Pancreas (tissue), 10 donors: ENCODE results near the gene TGM1. TPM values are rescaled to one million over a fixed set of nuclear protein-coding genes. Genes with fewer than 3 reads are reported as not detected.

Source experiments
- ATAC-seq, 4 donors: fragments of 200-7000 bp; cut with Tn5 transposase; one replicate each; pipeline versions ENCODE4 v1.8.0 to v1.9.1; 2020; ENCODE audit warnings: mild to moderate bottlenecking in 4 of 4, moderate library complexity in 4 of 4
- DNase-seq, 6 donors: peaks; one replicate each; pipeline ENCODE4 v3.0.0-alpha.2; 2020
- FAIRE-seq: peaks from 2 replicates; lab custom pipeline; 2012; peaks lifted over from hg19 to GRCh38; lab: Jason Lieb, UNC
- H3K27ac ChIP-seq, 4 donors: fragments of 200-600 bp; sonication (generic); 1 replicate in 3 of 4; 2 replicates in 1 of 4; pipeline versions ENCODE4 v1.5.0 to v1.8.0; 2020
- H3K27me3 ChIP-seq, 4 donors: fragments of 200-600 bp; one replicate each; pipeline ENCODE4 v1.8.0; 2021
- H3K36me3 ChIP-seq, 3 donors: fragments of 200-600 bp; sonication (generic) in 1 of 3; one replicate each; pipeline versions ENCODE4 v1.5.0 to v1.8.0; 2020 to 2021
- H3K4me1 ChIP-seq, 3 donors: fragments of 200-600 bp; one replicate each; pipeline ENCODE4 v1.8.0; 2021
- H3K4me3 ChIP-seq, 4 donors: fragments of 200-600 bp; sonication (generic) in 2 of 4; one replicate each; pipeline versions ENCODE4 v1.5.0 to v1.8.0; 2020 to 2021
- H3K9me3 ChIP-seq, 4 donors: fragments of 200-600 bp; one replicate each; pipeline ENCODE4 v1.8.0; 2021
- WGBS, 2 donors: extraction: QIAGEN DNeasy Blood & Tissue Kit; methylation state at CpG; one replicate each; pipeline ENCODE4 v1.1.7; 2013; 5-methylcytosine and 5-hydroxymethylcytosine counted together
- intact Hi-C, 3 donors: fragments of 100-400 bp; cut with DNase I; formaldehyde crosslinking; loops; one replicate each; pipeline versions ENCODE4 v1.11.1 to v1.14.2; 2022
- polyA plus RNA-seq, 2 donors: library from polyadenylated mRNA; stranded (reverse); fragments of 200-250 nt; gene quantifications; one replicate each; pipeline ENCODE4 v1.2.3, GENCODE V29; 2013
- total RNA-seq, 6 donors: library from RNA; stranded (reverse); fragmentation: NEBNext Ultra II Directional in 4 of 6; extraction: Animal tissue kit (Norgen Biotek cat#: 25700) in 4 of 6; gene quantifications; one replicate each; pipeline versions ENCODE4 v1.2.1 to v1.2.4, GENCODE V29; 2021 to 2023
- TF ChIP-seq, protein P1 (sequence below), 4 donors: fragments of 200-600 bp; sonication (generic) in 3 of 4; IDR thresholded peaks; one replicate each; pipeline versions ENCODE4 v1.5.0 to v1.8.0; 2021; ENCODE audit warnings: antibody characterized with exemption in 4 of 4
- donor health status: healthy with polysubstance abuse.
- donor health status: DM: no; HTN: no; CAD: no; lungs with moderate emphysema.
- donor health status: DM: no; HTN: no; CAD: no.
- donor health status: control.
- donor health status: control.
- donor health status: Bipolar disorder and iron deficiency.
- donor health status: DM: yes; HTN: yes; CAD: no.
- donor health status: DM: no; HTN: no; CAD: no.
- donor health status: DM: no; HTN: no; CAD: no.
- donor health status: DM: yes; HTN: yes; CAD: no.

The TGM1 gene
- 1 to 10 TPM; 1.2 to 3.8 (median 2.2) TPM for total RNA-seq
- polyA plus RNA-seq: 1 to 10 TPM; 4.8 to 5.4 TPM

DNA sequence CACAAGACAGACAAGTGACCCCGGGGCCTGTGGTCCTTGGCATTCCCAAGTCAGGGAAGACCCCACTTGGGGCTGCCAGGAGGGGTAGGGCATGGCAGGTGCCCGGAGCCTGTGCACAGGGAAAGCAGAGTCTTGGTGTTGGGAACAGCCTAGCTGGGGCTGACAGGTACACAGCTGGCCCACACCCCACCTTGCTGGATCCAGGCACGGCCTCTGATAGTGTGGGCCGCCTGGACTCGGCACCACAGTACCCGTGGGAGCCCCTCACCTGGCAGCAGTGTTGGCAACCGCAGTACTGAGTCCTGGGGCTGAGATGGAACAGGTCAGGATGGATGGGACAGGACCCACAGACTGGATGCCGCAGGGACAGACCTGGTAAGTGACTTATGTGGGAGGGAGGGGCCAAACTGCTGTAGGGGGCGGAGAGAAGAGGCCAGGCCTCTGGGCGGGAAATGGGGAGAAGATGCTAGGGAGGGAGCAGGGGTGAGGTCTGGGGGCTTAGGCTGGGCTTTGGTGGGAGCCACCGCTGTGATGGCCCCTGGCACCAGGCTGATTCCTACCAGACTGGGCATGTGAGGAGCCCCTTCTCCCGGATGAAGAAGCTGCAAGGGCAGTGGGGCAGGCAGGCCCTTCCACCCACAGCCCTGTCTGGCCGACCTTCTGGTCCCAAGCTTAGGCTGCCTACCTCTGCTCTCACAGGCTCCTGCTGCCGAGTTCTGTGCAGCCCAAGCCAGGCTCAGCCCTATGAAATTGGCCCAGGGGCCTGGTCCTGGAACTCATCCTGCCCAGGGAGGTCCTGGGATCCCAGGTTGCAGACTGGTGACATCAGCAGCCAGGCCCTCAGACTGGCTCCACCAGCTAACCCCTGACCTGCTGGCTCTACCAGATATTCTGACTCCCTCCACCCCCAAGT is at the start of gene TGM1:
TSS of gene TGM1 (minus strand) at position 357 of the 913 bp plus-strand sequence. CDS start 825 bp downstream, outside the sequence.
- ATAC-seq: no peak
- DNase-seq: peak in 1 of 6 donors; percentile 48

DNA sequence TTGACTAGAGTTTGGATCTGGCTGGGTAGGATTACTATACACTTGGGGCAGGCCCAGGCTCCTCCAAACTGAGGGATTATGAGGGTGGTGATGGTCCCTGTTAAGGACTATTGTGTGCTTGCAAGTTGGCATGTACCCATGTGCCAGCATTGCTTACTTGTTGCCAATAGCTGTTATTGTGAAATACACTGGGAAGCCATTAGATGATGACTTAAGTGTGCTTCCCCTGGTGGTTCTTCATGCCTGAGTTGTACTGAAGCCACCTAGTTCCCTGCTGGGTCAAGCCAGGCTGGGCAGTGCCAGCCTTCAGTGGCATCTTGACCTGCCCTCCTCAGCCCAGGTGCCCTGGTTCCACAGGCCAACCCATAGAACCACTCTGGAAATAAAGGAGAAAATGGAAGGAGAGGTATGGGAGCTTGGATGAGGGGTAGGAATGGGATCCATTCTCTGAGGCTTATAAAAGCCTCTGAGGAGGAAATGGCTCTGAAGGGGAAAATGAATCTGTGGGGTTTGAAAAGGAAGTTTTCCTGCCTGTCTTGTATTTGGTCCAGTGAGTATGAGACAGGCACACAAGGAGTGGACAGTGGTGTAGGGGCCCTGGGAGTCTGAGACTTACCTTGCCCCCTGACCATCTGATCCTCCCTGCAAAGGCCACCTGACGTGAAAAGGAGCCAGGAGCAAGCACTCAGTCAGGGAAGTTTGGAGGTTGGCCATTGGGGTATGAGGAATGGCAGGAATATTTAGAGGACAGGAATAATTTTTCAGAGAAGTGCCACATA is 49.0 kb upstream of the TGM1 start:
- DNase-seq (no peak), ATAC-seq (no peak), FAIRE-seq (no peak)
- TF ChIP-seq, protein P1, sequence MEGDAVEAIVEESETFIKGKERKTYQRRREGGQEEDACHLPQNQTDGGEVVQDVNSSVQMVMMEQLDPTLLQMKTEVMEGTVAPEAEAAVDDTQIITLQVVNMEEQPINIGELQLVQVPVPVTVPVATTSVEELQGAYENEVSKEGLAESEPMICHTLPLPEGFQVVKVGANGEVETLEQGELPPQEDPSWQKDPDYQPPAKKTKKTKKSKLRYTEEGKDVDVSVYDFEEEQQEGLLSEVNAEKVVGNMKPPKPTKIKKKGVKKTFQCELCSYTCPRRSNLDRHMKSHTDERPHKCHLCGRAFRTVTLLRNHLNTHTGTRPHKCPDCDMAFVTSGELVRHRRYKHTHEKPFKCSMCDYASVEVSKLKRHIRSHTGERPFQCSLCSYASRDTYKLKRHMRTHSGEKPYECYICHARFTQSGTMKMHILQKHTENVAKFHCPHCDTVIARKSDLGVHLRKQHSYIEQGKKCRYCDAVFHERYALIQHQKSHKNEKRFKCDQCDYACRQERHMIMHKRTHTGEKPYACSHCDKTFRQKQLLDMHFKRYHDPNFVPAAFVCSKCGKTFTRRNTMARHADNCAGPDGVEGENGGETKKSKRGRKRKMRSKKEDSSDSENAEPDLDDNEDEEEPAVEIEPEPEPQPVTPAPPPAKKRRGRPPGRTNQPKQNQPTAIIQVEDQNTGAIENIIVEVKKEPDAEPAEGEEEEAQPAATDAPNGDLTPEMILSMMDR (IDR thresholded peaks at IDR 0.05): no peak
- no peaks in the 10 kb centered on the region for H3K36me3 ChIP-seq
- no peaks in the 10 kb centered on the region for H3K27me3 ChIP-seq
- intact Hi-C loops: no loop called here
- WGBS, 2 donors: 84 to 88% methylated on average over 1 of the region's 1 CpG
- H3K4me3 ChIP-seq: peak overlapping the region in 2 of 4 donors; percentile 52 to 64
- H3K9me3 ChIP-seq: no peaks in the 10 kb centered on the region
- peak overlapping the region; percentile 76 to 91 (median 89) for H3K27ac ChIP-seq
- H3K4me1 ChIP-seq: peaks cover 20 to 40% (median 31%) of the 10 kb centered on the region in 3 donors

More for the DNA sequence above, at the start of gene TGM1:
- TF ChIP-seq, protein P1 (IDR thresholded peaks at IDR 0.05): no peak
- Histone ChIP-seq H3K4me1 (no peaks in the 10 kb centered on the region), H3K9me3 (no peaks in the 10 kb centered on the region), H3K36me3 (peaks cover 0 to 18% (median 0%) of the 10 kb centered on the region in 3 donors), H3K27ac (no peak within 1 kb of the TSS), H3K4me3 (no peak within 1 kb of the TSS), H3K27me3 (no peaks in the 10 kb centered on the region)
- WGBS, 2 donors: 53 to 68% methylated on average over 13 to 14 of the region's 14 CpGs
- intact Hi-C loops: no loop called here
- FAIRE-seq: no peak

DNA sequence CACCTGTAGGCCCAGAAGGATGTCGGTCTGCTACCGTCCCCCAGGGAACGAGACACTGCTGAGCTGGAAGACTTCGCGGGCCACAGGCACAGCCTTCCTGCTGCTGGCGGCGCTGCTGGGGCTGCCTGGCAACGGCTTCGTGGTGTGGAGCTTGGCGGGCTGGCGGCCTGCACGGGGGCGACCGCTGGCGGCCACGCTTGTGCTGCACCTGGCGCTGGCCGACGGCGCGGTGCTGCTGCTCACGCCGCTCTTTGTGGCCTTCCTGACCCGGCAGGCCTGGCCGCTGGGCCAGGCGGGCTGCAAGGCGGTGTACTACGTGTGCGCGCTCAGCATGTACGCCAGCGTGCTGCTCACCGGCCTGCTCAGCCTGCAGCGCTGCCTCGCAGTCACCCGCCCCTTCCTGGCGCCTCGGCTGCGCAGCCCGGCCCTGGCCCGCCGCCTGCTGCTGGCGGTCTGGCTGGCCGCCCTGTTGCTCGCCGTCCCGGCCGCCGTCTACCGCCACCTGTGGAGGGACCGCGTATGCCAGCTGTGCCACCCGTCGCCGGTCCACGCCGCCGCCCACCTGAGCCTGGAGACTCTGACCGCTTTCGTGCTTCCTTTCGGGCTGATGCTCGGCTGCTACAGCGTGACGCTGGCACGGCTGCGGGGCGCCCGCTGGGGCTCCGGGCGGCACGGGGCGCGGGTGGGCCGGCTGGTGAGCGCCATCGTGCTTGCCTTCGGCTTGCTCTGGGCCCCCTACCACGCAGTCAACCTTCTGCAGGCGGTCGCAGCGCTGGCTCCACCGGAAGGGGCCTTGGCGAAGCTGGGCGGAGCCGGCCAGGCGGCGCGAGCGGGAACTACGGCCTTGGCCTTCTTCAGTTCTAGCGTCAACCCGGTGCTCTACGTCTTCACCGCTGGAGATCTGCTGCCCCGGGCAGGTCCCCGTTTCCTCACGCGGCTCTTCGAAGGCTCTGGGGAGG is 47.9 kb upstream of the TGM1 start, which contains the start of gene LTB4R:
TSS of gene LTB4R (plus strand) at position 857 of the 959 bp plus-strand sequence. CDS start 4,150 bp downstream, outside the sequence.
- FAIRE-seq (no peak), ATAC-seq (peak; percentile 72 to 85 (median 76)), DNase-seq (peak; percentile 81 to 94 (median 90))
- TF ChIP-seq, protein P1 (IDR thresholded peaks at IDR 0.05): peak in 3 of 4 donors; percentile 34 to 44 (median 40)
- H3K27ac ChIP-seq: peak within 1 kb of the TSS; percentile 76 to 91 (median 89)
- no peaks in the 10 kb centered on the region for H3K9me3 ChIP-seq
- peaks cover 0 to 7% (median 0%) of the 10 kb centered on the region in 3 donors for H3K36me3 ChIP-seq
- intact Hi-C loops: no loop called here
- peak within 1 kb of the TSS; percentile 33 to 64 (median 47) for H3K4me3 ChIP-seq
- WGBS, 2 donors: 5 to 11% methylated on average over 78 to 99 of the region's 99 CpGs
- H3K27me3 ChIP-seq: no peaks in the 10 kb centered on the region
- H3K4me1 ChIP-seq: peaks cover 25 to 44% (median 33%) of the 10 kb centered on the region in 3 donors

DNA sequence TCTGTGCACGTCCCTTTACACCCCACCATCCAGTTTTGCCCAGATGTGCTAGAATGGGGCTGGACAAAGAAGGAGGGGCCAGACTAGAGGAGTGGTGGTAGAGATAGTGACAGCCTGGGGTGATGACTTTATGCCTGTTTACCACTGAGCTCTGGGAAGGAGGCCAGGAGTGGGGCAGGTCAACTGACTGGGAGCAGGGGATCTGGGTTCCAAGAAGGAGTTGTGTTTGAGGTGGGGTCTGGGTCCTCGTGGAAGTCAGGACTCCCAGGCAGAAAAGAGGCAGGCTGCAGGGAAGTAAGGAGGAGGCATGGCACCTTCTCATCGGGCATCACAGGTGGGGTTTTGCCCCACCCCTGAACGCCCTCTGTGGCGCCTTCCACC is 47.3 kb upstream of the TGM1 start:
- peaks cover 25 to 44% (median 33%) of the 10 kb centered on the region in 3 donors for H3K4me1 ChIP-seq
- intact Hi-C loops: no loop called here
- H3K27ac ChIP-seq: peak overlapping the region; percentile 76 to 91 (median 89)
- no peaks in the 10 kb centered on the region for H3K9me3 ChIP-seq
- TF ChIP-seq, protein P1 (IDR thresholded peaks at IDR 0.05): no peak
- FAIRE-seq (no peak), ATAC-seq (peak in 1 of 4 donors; percentile 2), DNase-seq (peak in 2 of 6 donors; percentile 46 to 57)
- 22 to 29% methylated on average over 5 of the region's 5 CpGs for WGBS, 2 donors
- peaks cover 0 to 13% (median 3%) of the 10 kb centered on the region in 3 donors for H3K36me3 ChIP-seq
- H3K27me3 ChIP-seq: no peaks in the 10 kb centered on the region
- peak overlapping the region; percentile 33 to 64 (median 47) for H3K4me3 ChIP-seq
